ENCODE results near the gene WDR36.

The WDR36 gene

DNA sequence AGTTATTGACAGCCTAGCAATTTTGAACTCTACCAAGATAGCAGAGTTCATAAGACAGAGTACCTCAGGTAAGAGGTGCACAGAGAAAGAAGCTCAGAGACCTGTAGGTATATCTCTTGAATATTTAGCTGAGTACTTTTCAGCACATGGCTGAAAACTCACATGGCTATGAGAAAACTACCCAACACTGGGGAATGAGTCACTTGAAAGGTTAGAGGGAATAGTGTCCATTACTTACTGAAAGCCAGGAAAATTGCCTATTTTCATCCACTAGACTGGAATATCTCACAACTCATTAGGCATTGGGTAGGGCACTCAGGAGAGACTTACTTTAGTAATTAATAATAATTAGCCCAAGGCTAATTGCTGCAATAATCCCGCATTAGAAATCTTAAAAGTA is 12.3 kb upstream of the WDR36 start:
- TF ChIP-seq POLR2AphosphoS5 (IDR thresholded peaks at IDR 0.05; ENCODE audit: low read depth) = no peak
- TF ChIP-seq, protein P1, sequence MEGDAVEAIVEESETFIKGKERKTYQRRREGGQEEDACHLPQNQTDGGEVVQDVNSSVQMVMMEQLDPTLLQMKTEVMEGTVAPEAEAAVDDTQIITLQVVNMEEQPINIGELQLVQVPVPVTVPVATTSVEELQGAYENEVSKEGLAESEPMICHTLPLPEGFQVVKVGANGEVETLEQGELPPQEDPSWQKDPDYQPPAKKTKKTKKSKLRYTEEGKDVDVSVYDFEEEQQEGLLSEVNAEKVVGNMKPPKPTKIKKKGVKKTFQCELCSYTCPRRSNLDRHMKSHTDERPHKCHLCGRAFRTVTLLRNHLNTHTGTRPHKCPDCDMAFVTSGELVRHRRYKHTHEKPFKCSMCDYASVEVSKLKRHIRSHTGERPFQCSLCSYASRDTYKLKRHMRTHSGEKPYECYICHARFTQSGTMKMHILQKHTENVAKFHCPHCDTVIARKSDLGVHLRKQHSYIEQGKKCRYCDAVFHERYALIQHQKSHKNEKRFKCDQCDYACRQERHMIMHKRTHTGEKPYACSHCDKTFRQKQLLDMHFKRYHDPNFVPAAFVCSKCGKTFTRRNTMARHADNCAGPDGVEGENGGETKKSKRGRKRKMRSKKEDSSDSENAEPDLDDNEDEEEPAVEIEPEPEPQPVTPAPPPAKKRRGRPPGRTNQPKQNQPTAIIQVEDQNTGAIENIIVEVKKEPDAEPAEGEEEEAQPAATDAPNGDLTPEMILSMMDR (IDR thresholded peaks at IDR 0.05; ENCODE audit: insufficient read depth, low read length) = no peak
- TF ChIP-seq GABPA (IDR thresholded peaks at IDR 0.05; ENCODE audit: low read depth) = no peak
- TF ChIP-seq, protein P2, sequence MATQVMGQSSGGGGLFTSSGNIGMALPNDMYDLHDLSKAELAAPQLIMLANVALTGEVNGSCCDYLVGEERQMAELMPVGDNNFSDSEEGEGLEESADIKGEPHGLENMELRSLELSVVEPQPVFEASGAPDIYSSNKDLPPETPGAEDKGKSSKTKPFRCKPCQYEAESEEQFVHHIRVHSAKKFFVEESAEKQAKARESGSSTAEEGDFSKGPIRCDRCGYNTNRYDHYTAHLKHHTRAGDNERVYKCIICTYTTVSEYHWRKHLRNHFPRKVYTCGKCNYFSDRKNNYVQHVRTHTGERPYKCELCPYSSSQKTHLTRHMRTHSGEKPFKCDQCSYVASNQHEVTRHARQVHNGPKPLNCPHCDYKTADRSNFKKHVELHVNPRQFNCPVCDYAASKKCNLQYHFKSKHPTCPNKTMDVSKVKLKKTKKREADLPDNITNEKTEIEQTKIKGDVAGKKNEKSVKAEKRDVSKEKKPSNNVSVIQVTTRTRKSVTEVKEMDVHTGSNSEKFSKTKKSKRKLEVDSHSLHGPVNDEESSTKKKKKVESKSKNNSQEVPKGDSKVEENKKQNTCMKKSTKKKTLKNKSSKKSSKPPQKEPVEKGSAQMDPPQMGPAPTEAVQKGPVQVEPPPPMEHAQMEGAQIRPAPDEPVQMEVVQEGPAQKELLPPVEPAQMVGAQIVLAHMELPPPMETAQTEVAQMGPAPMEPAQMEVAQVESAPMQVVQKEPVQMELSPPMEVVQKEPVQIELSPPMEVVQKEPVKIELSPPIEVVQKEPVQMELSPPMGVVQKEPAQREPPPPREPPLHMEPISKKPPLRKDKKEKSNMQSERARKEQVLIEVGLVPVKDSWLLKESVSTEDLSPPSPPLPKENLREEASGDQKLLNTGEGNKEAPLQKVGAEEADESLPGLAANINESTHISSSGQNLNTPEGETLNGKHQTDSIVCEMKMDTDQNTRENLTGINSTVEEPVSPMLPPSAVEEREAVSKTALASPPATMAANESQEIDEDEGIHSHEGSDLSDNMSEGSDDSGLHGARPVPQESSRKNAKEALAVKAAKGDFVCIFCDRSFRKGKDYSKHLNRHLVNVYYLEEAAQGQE (IDR thresholded peaks at IDR 0.05; ENCODE audit: insufficient replicate concordance, low read depth) = no peak
- TF ChIP-seq SPI1 (IDR thresholded peaks at IDR 0.05; ENCODE audit: borderline replicate concordance, low read depth) = no peak
- Histone ChIP-seq H3K27me3 (ENCODE audit: insufficient read depth, poor library complexity, severe bottlenecking) (no peaks in the 10 kb centered on the region), H3K4me3 (replicated peaks; ENCODE audit: insufficient read depth, low read length) (no peak overlapping the region), H3K27ac (replicated peaks) (no peak overlapping the region)
- DNase-seq (ENCODE audit: low read depth in 1 of 2, low spot score in 1 of 2) = no peak

DNA sequence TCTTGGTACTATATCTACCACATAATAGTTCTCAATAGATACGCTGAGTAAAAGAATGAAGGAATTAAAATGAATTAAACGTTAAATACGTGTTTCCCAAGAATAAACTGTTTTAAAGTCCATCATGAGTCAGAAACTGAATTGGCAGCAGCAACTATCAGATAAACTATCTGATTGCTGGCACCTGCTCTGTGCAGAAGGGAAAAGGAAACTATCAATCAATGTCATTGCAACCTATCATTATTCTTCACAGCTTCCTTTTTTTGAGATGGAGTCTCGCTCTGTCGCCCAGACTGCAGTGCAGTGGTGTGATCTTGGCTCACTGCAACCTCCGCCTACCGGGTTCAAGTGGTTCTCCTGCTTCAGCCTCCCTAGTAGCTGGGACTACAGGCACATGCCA is 8.8 kb upstream of the WDR36 start:
- no peak for DNase-seq (ENCODE audit: low read depth in 1 of 2, low spot score in 1 of 2)
- Histone ChIP-seq H3K27me3 (ENCODE audit: insufficient read depth, poor library complexity, severe bottlenecking) (no peaks in the 10 kb centered on the region), H3K4me3 (replicated peaks; ENCODE audit: insufficient read depth, low read length) (no peak overlapping the region), H3K27ac (replicated peaks) (no peak overlapping the region)
- TF ChIP-seq, protein P1 (IDR thresholded peaks at IDR 0.05; ENCODE audit: insufficient read depth, low read length) = no peak
- TF ChIP-seq SPI1 (IDR thresholded peaks at IDR 0.05; ENCODE audit: borderline replicate concordance, low read depth) (no peak), GABPA (IDR thresholded peaks at IDR 0.05; ENCODE audit: low read depth) (no peak), POLR2AphosphoS5 (IDR thresholded peaks at IDR 0.05; ENCODE audit: low read depth) (no peak)
- TF ChIP-seq, protein P2 (IDR thresholded peaks at IDR 0.05; ENCODE audit: insufficient replicate concordance, low read depth) = no peak

DNA sequence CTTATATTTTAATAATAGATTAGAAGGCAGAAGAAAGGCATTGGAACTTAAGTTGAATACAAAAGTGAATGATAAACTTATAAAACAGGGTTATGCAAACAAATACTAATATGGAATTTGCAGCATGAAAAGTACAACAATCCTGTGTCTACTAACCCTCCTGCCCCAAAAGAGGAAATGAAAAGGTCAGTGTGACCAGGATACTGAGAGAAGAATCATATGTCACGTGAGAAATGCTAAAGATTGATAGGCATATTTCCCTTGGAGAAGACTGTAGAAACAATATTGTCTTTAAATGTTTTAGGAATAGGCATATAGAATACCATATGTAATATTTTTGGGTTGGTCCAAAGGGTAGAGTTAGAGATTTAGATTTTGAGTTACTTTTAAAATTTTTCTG is 3.8 kb downstream of the WDR36 start:
- Histone ChIP-seq H3K27me3 (ENCODE audit: insufficient read depth, poor library complexity, severe bottlenecking) (no peaks in the 10 kb centered on the region), H3K27ac (replicated peaks) (no peak overlapping the region), H3K4me3 (replicated peaks; ENCODE audit: insufficient read depth, low read length) (no peak overlapping the region)
- TF ChIP-seq, protein P1 (IDR thresholded peaks at IDR 0.05; ENCODE audit: insufficient read depth, low read length) = no peak
- TF ChIP-seq POLR2AphosphoS5 (IDR thresholded peaks at IDR 0.05; ENCODE audit: low read depth) = no peak
- TF ChIP-seq SPI1 (IDR thresholded peaks at IDR 0.05; ENCODE audit: borderline replicate concordance, low read depth) = no peak; the same call in 1 of the 2 replicates
- TF ChIP-seq, protein P2 (IDR thresholded peaks at IDR 0.05; ENCODE audit: insufficient replicate concordance, low read depth) = no peak
- no peak for DNase-seq (ENCODE audit: low read depth in 1 of 2, low spot score in 1 of 2)

All from HL-60 (cell line).